H1 (cell line): ENCODE measurements around the gene DELE1. TPM values are rescaled to one million over a fixed set of nuclear protein-coding genes. Genes with fewer than 3 reads are reported as not detected.

Experiments used
- CTCF ChIA-PET: fragments of 300-600 bp; sonication (Branson Sonifier 250); formaldehyde crosslinking; loops from one replicate; lab custom pipeline; 2021; ENCODE audit not compliant: partially characterized antibody; lab: Charles Lee
- POLR2A ChIA-PET: fragments of 300-600 bp; sonication (Branson Sonifier 250); formaldehyde crosslinking; loops from one replicate; lab custom pipeline; 2021; ENCODE audit warnings: inconsistent platforms; ENCODE audit not compliant: partially characterized antibody; lab: Charles Lee
- DNase-seq, 2 experiments: peaks; one replicate each; pipeline versions ENCODE4 v3.0.0 to v3.0.0-alpha.2; 2010 to 2022; ENCODE audit warnings: low spot score in 2 of 2, low read depth in 1 of 2, mixed read lengths in 1 of 2
- FAIRE-seq: peaks from 2 replicates; lab custom pipeline; 2011; peaks lifted over from hg19 to GRCh38; lab: Jason Lieb, UNC
- H2AFZ ChIP-seq: 2 replicates; pipeline ENCODE4 v1.8.1; 2012; ENCODE audit warnings: low read length, inconsistent platforms
- H2AK5ac ChIP-seq: 2 replicates; pipeline ENCODE4 v1.6.1; 2013; ENCODE audit warnings: low read depth, low read length
- H2BK120ac ChIP-seq: replicated peaks from 2 replicates; pipeline ENCODE3; 2013; ENCODE audit warnings: low read depth, low read length, inconsistent platforms
- H2BK12ac ChIP-seq: 2 replicates; pipeline ENCODE4 v1.6.1; 2013; ENCODE audit warnings: low read depth, low read length
- H2BK15ac ChIP-seq: 2 replicates; pipeline ENCODE4 v1.6.1; 2013; ENCODE audit warnings: low read length
- H2BK20ac ChIP-seq: 2 replicates; pipeline ENCODE4 v1.6.1; 2013; ENCODE audit warnings: low read length
- H2BK5ac ChIP-seq: 2 replicates; pipeline ENCODE4 v1.6.1; 2013; ENCODE audit warnings: low read depth, low read length
- H3K14ac ChIP-seq: 2 replicates; pipeline ENCODE4 v1.6.1; 2013; ENCODE audit warnings: inconsistent platforms; ENCODE audit not compliant: insufficient read length
- H3K18ac ChIP-seq: 2 replicates; pipeline ENCODE4 v1.6.1; 2013; ENCODE audit warnings: low read length; ENCODE audit errors: extremely low read depth
- H3K23ac ChIP-seq: 2 replicates; pipeline ENCODE4 v1.6.1; 2013; ENCODE audit warnings: inconsistent platforms; ENCODE audit not compliant: insufficient read length
- H3K23me2 ChIP-seq: 2 replicates; pipeline ENCODE4 v1.6.1; 2013; ENCODE audit warnings: low read depth, low read length
- H3K27ac ChIP-seq: 2 replicates; pipeline ENCODE4 v1.6.1; 2011; ENCODE audit warnings: low read depth, low read length, inconsistent platforms
- H3K27me3 ChIP-seq, 4 experiments: replicated peaks in 1 of 4; 1 replicate in 1 of 4; 2 replicates in 3 of 4; pipeline versions ENCODE4 v1.6.1 to v1.8.1; 2011 to 2013; ENCODE audit warnings: low read length in 3 of 4, mild to moderate bottlenecking in 3 of 4, inconsistent platforms in 2 of 4, mixed read lengths in 2 of 4, moderate library complexity in 1 of 4; ENCODE audit not compliant: control insufficient read depth in 3 of 4, insufficient read depth in 3 of 4; ENCODE audit errors: extremely low read depth in 1 of 4
- H3K36me3 ChIP-seq, 4 experiments: 2 replicates each; pipeline versions ENCODE4 v1.6.1 to v1.8.1; 2011 to 2013; ENCODE audit warnings: mild to moderate bottlenecking in 4 of 4, low read length in 3 of 4, moderate library complexity in 2 of 4, control low read depth in 1 of 4, inconsistent platforms in 1 of 4; ENCODE audit not compliant: insufficient read depth in 4 of 4, control insufficient read depth in 2 of 4
- H3K4ac ChIP-seq: replicated peaks from 2 replicates; pipeline ENCODE3; 2013; ENCODE audit warnings: low read length, low read depth, mixed read lengths, inconsistent platforms; ENCODE audit not compliant: insufficient read length
- H3K4me1 ChIP-seq, 4 experiments: replicated peaks in 1 of 4; 1 replicate in 1 of 4; 2 replicates in 3 of 4; pipeline versions ENCODE4 v1.6.1 to v1.8.1; 2011 to 2013; ENCODE audit warnings: low read length in 3 of 4, inconsistent platforms in 2 of 4, mixed read lengths in 1 of 4; ENCODE audit not compliant: insufficient read depth in 4 of 4, control insufficient read depth in 3 of 4
- H3K4me2 ChIP-seq, 2 experiments: 2 replicates each; pipeline versions ENCODE4 v1.6.1 to v1.8.1; 2011 to 2013; ENCODE audit warnings: low read depth in 2 of 2, low read length in 2 of 2, control low read depth in 1 of 2, inconsistent platforms in 1 of 2, mild to moderate bottlenecking in 1 of 2; ENCODE audit not compliant: insufficient read depth in 1 of 2
- H3K4me3 ChIP-seq, 4 experiments: fragments of 200-600, 300-600 bp in 1 of 4; sonication (generic), shearing (Covaris generic), sonication (Bioruptor Twin) in 1 of 4; 2 replicates each; pipeline versions ENCODE4 v1.5.1 to v1.8.1; 2011 to 2016; ENCODE audit warnings: low read length in 4 of 4, low read depth in 3 of 4, control low read depth in 2 of 4, inconsistent platforms in 2 of 4, mild to moderate bottlenecking in 2 of 4, mixed read lengths in 1 of 4, moderate library complexity in 1 of 4; ENCODE audit not compliant: insufficient read depth in 2 of 4; ENCODE audit errors: extremely low read depth in 1 of 4
- H3K56ac ChIP-seq: replicated peaks from 2 replicates; pipeline ENCODE3; 2013; ENCODE audit warnings: low read depth, mild to moderate bottlenecking, mixed read lengths, low read length, inconsistent platforms; ENCODE audit not compliant: insufficient read length
- H3K79me1 ChIP-seq: 2 replicates; pipeline ENCODE4 v1.6.1; 2013; ENCODE audit warnings: low read depth, low read length, control low read depth
- H3K79me2 ChIP-seq, 2 experiments: 2 replicates each; pipeline versions ENCODE4 v1.6.1 to v1.8.1; 2012 to 2013; ENCODE audit warnings: low read length in 2 of 2, mild to moderate bottlenecking in 2 of 2, inconsistent platforms in 1 of 2; ENCODE audit not compliant: insufficient read depth in 2 of 2, control insufficient read depth in 1 of 2
- H3K9ac ChIP-seq, 4 experiments: replicated peaks in 1 of 4; 1 replicate in 1 of 4; 2 replicates in 3 of 4; pipeline versions ENCODE4 v1.6.1 to v1.8.1; 2011 to 2013; ENCODE audit warnings: low read depth in 3 of 4, low read length in 3 of 4, control low read depth in 2 of 4, mild to moderate bottlenecking in 2 of 4, moderate library complexity in 2 of 4, inconsistent platforms in 1 of 4; ENCODE audit errors: extremely low read depth in 1 of 4
- H3K9me3 ChIP-seq, 2 experiments: 2 replicates each; pipeline versions ENCODE4 v1.6.1 to v1.8.1; 2012 to 2013; ENCODE audit warnings: mild to moderate bottlenecking in 2 of 2, moderate library complexity in 2 of 2, control low read depth in 1 of 2, inconsistent platforms in 1 of 2, low read depth in 1 of 2, low read length in 1 of 2, mixed read lengths in 1 of 2; ENCODE audit not compliant: insufficient read depth in 2 of 2
- H4K20me1 ChIP-seq, 2 experiments: replicated peaks in 1 of 2; 2 replicates each; pipeline versions ENCODE3 to v1.8.1; 2011 to 2013; ENCODE audit warnings: inconsistent platforms in 2 of 2, low read length in 2 of 2, mild to moderate bottlenecking in 1 of 2; ENCODE audit not compliant: insufficient read depth in 2 of 2, control insufficient read depth in 1 of 2
- H4K5ac ChIP-seq: 2 replicates; pipeline ENCODE4 v1.6.1; 2013; ENCODE audit warnings: low read length, low read depth, mixed read lengths, inconsistent platforms; ENCODE audit not compliant: insufficient read length
- H4K8ac ChIP-seq: 2 replicates; pipeline ENCODE4 v1.8.0; 2013; ENCODE audit warnings: mild to moderate bottlenecking, moderate library complexity, low read length, inconsistent platforms; ENCODE audit not compliant: insufficient read depth; ENCODE audit errors: extremely low read depth
- H4K91ac ChIP-seq: replicated peaks from 2 replicates; pipeline ENCODE3; 2013; ENCODE audit warnings: low read length, mixed read lengths, inconsistent platforms; ENCODE audit not compliant: insufficient read length
- CBX5 ChIP-seq: fragments of 300-800, 300-1000 bp; sonication (generic); IDR thresholded peaks from 2 replicates; pipeline ENCODE4 v1.7.1; 2016; ENCODE audit warnings: antibody characterized with exemption, low read length, low read depth
- EGR1 ChIP-seq: IDR thresholded peaks from 2 replicates; pipeline ENCODE4 v1.6.1; 2011; ENCODE audit warnings: low read depth, low read length, borderline replicate concordance
- FOSL1 ChIP-seq: IDR thresholded peaks from 2 replicates; pipeline ENCODE4 v1.6.1; 2011; ENCODE audit warnings: mild to moderate bottlenecking, low read depth, low read length, moderate library complexity; ENCODE audit not compliant: insufficient read depth
- HDAC2 ChIP-seq, 2 experiments: fragments of 300-600 bp in 1 of 2; sonication (generic) in 1 of 2; IDR thresholded peaks; 2 replicates each; pipeline ENCODE4 v1.6.1; 2011 to 2012; ENCODE audit warnings: low read depth in 2 of 2, low read length in 2 of 2, mild to moderate bottlenecking in 2 of 2, moderate library complexity in 2 of 2, borderline replicate concordance in 1 of 2, inconsistent platforms in 1 of 2
- MAFK ChIP-seq: IDR thresholded peaks from 2 replicates; pipeline ENCODE4 v1.6.1; 2012; ENCODE audit warnings: low read depth, mild to moderate bottlenecking, improper control_type of control experiment, low read length
- RFX5 ChIP-seq: IDR thresholded peaks from 2 replicates; pipeline ENCODE4 v1.6.1; 2011; ENCODE audit warnings: low read depth, low read length, improper control_type of control experiment, borderline replicate concordance
- SIRT6 ChIP-seq: IDR thresholded peaks from one replicate; pipeline ENCODE4 v1.7.1; 2012; ENCODE audit warnings: low read length, inconsistent platforms
- TAF7 ChIP-seq: optimal IDR thresholded peaks from 2 replicates; pipeline ENCODE3; 2011; ENCODE audit warnings: low read depth, mild to moderate bottlenecking, inconsistent platforms, low read length, moderate library complexity, borderline replicate concordance
- TBP ChIP-seq: IDR thresholded peaks from 2 replicates; pipeline ENCODE4 v1.6.1; 2011; ENCODE audit warnings: low read depth, low read length, improper control_type of control experiment
- WGBS, 2 experiments: shearing (Covaris generic) in 1 of 2; methylation state at CpG; one replicate each; pipeline versions ENCODE4 v1.1.6 to v1.1.7; 2013 to 2015; ENCODE audit warnings: low lambda C conversion rate in 2 of 2, mixed read lengths in 2 of 2, inconsistent platforms in 1 of 2, low coverage in 1 of 2, missing lambda C conversion rate in 1 of 2; ENCODE audit not compliant: insufficient replicate concordance in 2 of 2, insufficient coverage in 1 of 2, insufficient read length in 1 of 2; ENCODE audit errors: extremely low coverage in 1 of 2, missing lambda C conversion rate in 1 of 2; 5-methylcytosine and 5-hydroxymethylcytosine counted together
- polyA plus RNA-seq, 7 experiments: library from polyadenylated mRNA; depleted of rRNA in 3 of 7; stranded (reverse) in 5 of 7; unstranded in 2 of 7; fragments of >200 nt in 5 of 7; fragments of 200-250 nt in 2 of 7; gene quantifications; 1 replicate in 5 of 7; 2 replicates in 1 of 7; 4 replicates in 1 of 7; pipeline versions ENCODE4 v1.2.1 to v1.2.3, GENCODE V29; 2011 to 2013; ENCODE audit warnings: missing spikeins in 2 of 7, mixed read lengths in 2 of 7
- total RNA-seq: library from RNA; stranded (reverse); fragmentation: NEBNext Ultra II Directional; extraction: Animal tissue kit (Norgen Biotek cat#: 25700); gene quantifications from 2 replicates; pipeline ENCODE4 v1.2.1, GENCODE V29; 2021
- TF ChIP-seq, protein P1 (sequence below): IDR thresholded peaks from 2 replicates; pipeline ENCODE4 v1.6.1; 2011; ENCODE audit warnings: low read length, improper control_type of control experiment

Gene DELE1
- total and polyA plus RNA-seq, 2 of the 8 experiments (the other 6 are each of a cell fraction or from before 2014, with no cell fraction given): 61.4 to 114 TPM

DNA sequence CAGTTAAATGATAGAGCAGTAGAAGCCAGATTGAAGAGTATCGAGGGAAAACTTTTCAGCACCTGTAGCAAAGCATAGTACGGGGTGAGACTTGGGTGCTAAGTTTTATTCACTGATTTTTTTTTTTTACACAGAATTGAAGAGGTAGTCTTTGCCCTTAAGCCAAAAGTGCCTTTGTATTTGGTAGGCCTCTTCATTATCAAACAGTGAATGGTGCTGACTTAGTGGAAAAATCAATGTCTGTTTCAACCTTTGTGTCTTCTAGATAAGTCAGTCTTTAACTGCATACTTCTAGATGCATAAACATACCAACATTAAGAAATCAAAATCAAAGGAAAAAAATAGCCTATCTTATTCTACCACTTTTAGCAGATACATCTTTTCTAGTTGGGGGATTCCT is 59.0 kb downstream of the DELE1 start:
- Histone ChIP-seq H3K18ac (no peak overlapping the region), H3K56ac (no peak overlapping the region), H3K79me1 (no peaks in the 10 kb centered on the region), H3K23me2 (no peaks in the 10 kb centered on the region), H3K27ac (no peak overlapping the region), H3K9ac (no peak overlapping the region), H4K91ac (no peak overlapping the region), H3K36me3 (peaks cover 0 to 47% (median 25%) of the 10 kb centered on the region in 4 experiments; a peak in 6 of 8 replicates), H4K20me1 (no peaks in the 10 kb centered on the region), H2BK15ac (no peak overlapping the region), H2AFZ (no peak overlapping the region), H3K79me2 (no peaks in the 10 kb centered on the region), H3K4me2 (no peak overlapping the region), H2BK5ac (no peak overlapping the region), H3K4ac (no peak overlapping the region), H2BK120ac (no peak overlapping the region), H2BK12ac (no peak overlapping the region), H2AK5ac (no peak overlapping the region), H3K14ac (no peak overlapping the region), H3K4me3 (no peak overlapping the region), H4K8ac (no peak overlapping the region), H3K23ac (no peak overlapping the region), H3K9me3 (no peaks in the 10 kb centered on the region), H3K4me1 (no peaks in the 10 kb centered on the region), H4K5ac (no peak overlapping the region), H3K27me3 (no peaks in the 10 kb centered on the region), H2BK20ac (no peak overlapping the region)
- ChIA-PET CTCF (no interaction called here), POLR2A (no interaction called here)
- DNase-seq (no peak), FAIRE-seq (no peak)
- 60% methylated on average over 2 of the region's 2 CpGs; no CpG with 5 or more reads in 1 of the 2 experiments for WGBS, 2 experiments
- no peak for TF ChIP-seq CBX5
- no peak for TF ChIP-seq SIRT6
- no peak for TF ChIP-seq FOSL1
- TF ChIP-seq RFX5: no peak
- TF ChIP-seq, protein P1, sequence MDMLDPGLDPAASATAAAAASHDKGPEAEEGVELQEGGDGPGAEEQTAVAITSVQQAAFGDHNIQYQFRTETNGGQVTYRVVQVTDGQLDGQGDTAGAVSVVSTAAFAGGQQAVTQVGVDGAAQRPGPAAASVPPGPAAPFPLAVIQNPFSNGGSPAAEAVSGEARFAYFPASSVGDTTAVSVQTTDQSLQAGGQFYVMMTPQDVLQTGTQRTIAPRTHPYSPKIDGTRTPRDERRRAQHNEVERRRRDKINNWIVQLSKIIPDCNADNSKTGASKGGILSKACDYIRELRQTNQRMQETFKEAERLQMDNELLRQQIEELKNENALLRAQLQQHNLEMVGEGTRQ: no peak
- TF ChIP-seq HDAC2 (IDR thresholded peaks at IDR 0.05; ENCODE audit: borderline replicate concordance in 1 of 2, low read depth in 2 of 2, low read length in 2 of 2): no peak
- TF ChIP-seq EGR1: no peak
- TF ChIP-seq TAF7: no peak
- TF ChIP-seq TBP: no peak
- no peak for TF ChIP-seq MAFK
